Loucy (cell line): ENCODE data around the gene SPEG.
A peak's percentile ranks its signal among the peaks of the same experiment; 100 is the strongest.

Source experiments
- H2AFZ ChIP-seq: fragments of 200-600 bp; sonication (generic); 2 replicates; pipeline ENCODE4 v1.6.0; 2016; ENCODE audit warnings: antibody characterized with exemption, mild to moderate bottlenecking, low read length, moderate library complexity
- H3F3A ChIP-seq: fragments of 200-600 bp; 2 replicates; pipeline ENCODE4 v1.6.0; 2016; ENCODE audit warnings: antibody characterized with exemption, low read depth, mild to moderate bottlenecking
- H3K27me3 ChIP-seq: fragments of 200-600 bp; sonication (generic); 2 replicates; pipeline ENCODE4 v1.6.1; 2014; ENCODE audit warnings: low read length, mild to moderate bottlenecking; ENCODE audit not compliant: insufficient read depth, poor library complexity, severe bottlenecking
- H3K36me3 ChIP-seq: fragments of 200-600 bp; sonication (generic); 2 replicates; pipeline ENCODE4 v1.6.1; 2016; ENCODE audit warnings: low read length; ENCODE audit not compliant: insufficient read depth
- H3K4me1 ChIP-seq: fragments of 200-600 bp; sonication (generic); 2 replicates; pipeline ENCODE4 v1.5.1; 2014; ENCODE audit warnings: low read length, mild to moderate bottlenecking; ENCODE audit not compliant: insufficient read depth, poor library complexity, severe bottlenecking
- H3K4me2 ChIP-seq: fragments of 200-600 bp; sonication (generic); 2 replicates; pipeline ENCODE4 v1.6.0; 2014; ENCODE audit warnings: antibody characterized with exemption, low read length, low read depth, mild to moderate bottlenecking; ENCODE audit not compliant: poor library complexity, severe bottlenecking
- H3K4me3 ChIP-seq: fragments of 200-600 bp; sonication (generic); 2 replicates; pipeline ENCODE4 v1.5.1; 2014; ENCODE audit warnings: low read length, mild to moderate bottlenecking, mixed read lengths; ENCODE audit not compliant: poor library complexity, severe bottlenecking
- H3K79me2 ChIP-seq: fragments of 200-600 bp; sonication (generic); 2 replicates; pipeline ENCODE4 v1.6.1; 2014; ENCODE audit warnings: low read length; ENCODE audit not compliant: insufficient read depth
- H3K9ac ChIP-seq: fragments of 200-600 bp; sonication (generic); 2 replicates; pipeline ENCODE4 v1.6.0; 2014; ENCODE audit warnings: mild to moderate bottlenecking, low read depth, low read length, moderate library complexity; ENCODE audit not compliant: poor library complexity, severe bottlenecking
- H3K9me2 ChIP-seq: fragments of 200-600 bp; sonication (generic); replicated peaks from 2 replicates; pipeline ENCODE4 v1.6.1; 2016; ENCODE audit warnings: low read depth, low read length, mixed read lengths
- H3K9me3 ChIP-seq: fragments of 200-600 bp; sonication (generic); 2 replicates; pipeline ENCODE4 v1.6.1; 2014; ENCODE audit warnings: mild to moderate bottlenecking, antibody characterized with exemption, low read length, low read depth; ENCODE audit not compliant: insufficient read depth
- H4K20me1 ChIP-seq: fragments of 200-600 bp; sonication (generic); 2 replicates; pipeline ENCODE4 v1.6.0; 2014; ENCODE audit warnings: antibody characterized with exemption, low read length, mild to moderate bottlenecking; ENCODE audit not compliant: insufficient read depth, poor library complexity, severe bottlenecking
- EZH2phosphoT487 ChIP-seq: fragments of 200-600 bp; IDR thresholded peaks from 2 replicates; pipeline ENCODE4 v1.6.1; 2018; ENCODE audit warnings: antibody characterized with exemption, mild to moderate bottlenecking, moderate library complexity, borderline replicate concordance
- TF ChIP-seq, protein P1 (sequence below): fragments of 200-600 bp; sonication (generic); conservative IDR thresholded peaks from 2 replicates; pipeline ENCODE4 v1.5.1; 2014; ENCODE audit warnings: mild to moderate bottlenecking, antibody characterized with exemption, low read length

The SPEG gene

DNA sequence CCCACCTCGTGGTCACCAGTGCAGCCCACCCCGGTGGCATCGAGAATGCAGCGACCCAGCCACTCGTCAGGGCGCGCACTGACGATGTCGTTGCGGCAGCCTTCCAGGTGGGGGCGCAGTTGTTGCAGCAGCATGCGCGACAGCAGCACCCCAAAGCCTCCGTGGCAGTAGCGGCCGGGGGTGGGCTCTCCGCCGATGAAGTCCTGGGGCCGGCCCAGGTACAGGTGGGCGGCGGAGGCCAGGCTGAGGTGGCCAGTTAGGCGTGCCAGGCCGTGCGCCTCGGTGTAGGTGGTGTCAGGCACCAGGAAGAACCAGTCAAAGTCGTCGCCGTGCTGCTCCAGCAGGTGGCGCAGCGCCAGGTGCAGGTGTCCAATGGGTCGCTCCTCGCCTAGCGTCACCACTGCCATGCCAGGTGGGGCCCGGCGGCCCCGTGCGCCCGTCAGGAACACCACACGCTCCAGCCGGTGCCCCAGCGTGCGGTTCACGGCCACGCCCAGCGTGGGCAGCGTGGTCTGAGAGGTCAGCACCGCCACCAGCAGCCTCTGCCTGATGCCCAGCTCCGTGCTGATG, 107.1 kb downstream of the SPEG start:
- Histone ChIP-seq H3K79me2 (no peaks in the 10 kb centered on the region), H4K20me1 (peaks cover 7% of the 10 kb centered on the region), H3K4me2 (peak overlapping the region; percentile 85), H3K27me3 (no peaks in the 10 kb centered on the region), H3K9me3 (no peaks in the 10 kb centered on the region), H3K4me3 (peak overlapping the region; percentile 71), H3K4me1 (peaks cover 10% of the 10 kb centered on the region), H3K9me2 (no peaks in the 10 kb centered on the region), H3K36me3 (no peaks in the 10 kb centered on the region), H3K9ac (no peak overlapping the region), H3F3A (no peaks in the 10 kb centered on the region), H2AFZ (peak overlapping the region; percentile 69; the same call in 1 of the 2 replicates)
- TF ChIP-seq, protein P1, sequence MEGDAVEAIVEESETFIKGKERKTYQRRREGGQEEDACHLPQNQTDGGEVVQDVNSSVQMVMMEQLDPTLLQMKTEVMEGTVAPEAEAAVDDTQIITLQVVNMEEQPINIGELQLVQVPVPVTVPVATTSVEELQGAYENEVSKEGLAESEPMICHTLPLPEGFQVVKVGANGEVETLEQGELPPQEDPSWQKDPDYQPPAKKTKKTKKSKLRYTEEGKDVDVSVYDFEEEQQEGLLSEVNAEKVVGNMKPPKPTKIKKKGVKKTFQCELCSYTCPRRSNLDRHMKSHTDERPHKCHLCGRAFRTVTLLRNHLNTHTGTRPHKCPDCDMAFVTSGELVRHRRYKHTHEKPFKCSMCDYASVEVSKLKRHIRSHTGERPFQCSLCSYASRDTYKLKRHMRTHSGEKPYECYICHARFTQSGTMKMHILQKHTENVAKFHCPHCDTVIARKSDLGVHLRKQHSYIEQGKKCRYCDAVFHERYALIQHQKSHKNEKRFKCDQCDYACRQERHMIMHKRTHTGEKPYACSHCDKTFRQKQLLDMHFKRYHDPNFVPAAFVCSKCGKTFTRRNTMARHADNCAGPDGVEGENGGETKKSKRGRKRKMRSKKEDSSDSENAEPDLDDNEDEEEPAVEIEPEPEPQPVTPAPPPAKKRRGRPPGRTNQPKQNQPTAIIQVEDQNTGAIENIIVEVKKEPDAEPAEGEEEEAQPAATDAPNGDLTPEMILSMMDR, result peak; percentile 100
- TF ChIP-seq EZH2phosphoT487, result no peak

DNA sequence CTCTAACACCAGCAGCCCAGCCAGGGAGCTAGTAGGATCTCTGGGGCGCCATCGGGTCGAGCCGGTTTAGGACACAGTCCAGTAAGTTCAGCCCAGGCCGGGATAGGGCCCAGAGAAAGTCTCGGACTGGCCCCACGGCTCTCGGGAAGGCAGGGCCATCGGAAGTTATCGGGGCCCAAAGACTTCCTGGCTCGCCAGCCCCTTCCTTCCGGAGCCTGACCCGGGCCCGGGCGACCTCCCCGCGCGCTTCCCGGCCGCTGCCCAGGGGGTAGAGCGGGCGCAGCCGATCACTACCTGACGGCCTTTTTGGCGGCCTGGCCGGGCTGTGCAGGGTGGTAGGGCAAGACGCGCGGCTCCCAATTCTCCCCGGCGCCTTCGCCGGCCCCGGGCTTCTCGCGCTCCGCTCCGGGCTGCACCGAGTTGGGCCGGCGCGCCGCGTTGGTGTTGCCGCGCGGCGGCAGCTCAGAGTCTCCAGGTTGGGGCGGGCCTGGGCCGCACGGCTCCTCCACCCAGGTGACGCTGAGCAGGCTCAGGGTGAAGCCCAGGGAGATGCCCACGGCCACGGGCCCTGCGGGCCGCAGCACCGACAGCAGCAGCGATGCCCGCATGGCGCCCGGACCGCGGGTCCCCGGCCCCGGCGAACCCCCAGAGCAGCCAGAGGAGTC, 108.4 kb downstream of the SPEG start:
- H3K27me3 ChIP-seq, result no peaks in the 10 kb centered on the region
- peak overlapping the region; percentile 71 for H3K4me3 ChIP-seq
- no peaks in the 10 kb centered on the region for H3K9me2 ChIP-seq
- peaks cover 10% of the 10 kb centered on the region for H3K4me1 ChIP-seq
- H3F3A ChIP-seq, result no peaks in the 10 kb centered on the region
- no peak for TF ChIP-seq EZH2phosphoT487
- TF ChIP-seq, protein P1, result no peak
- no peaks in the 10 kb centered on the region for H3K9me3 ChIP-seq
- no peaks in the 10 kb centered on the region for H3K79me2 ChIP-seq
- peaks cover 7% of the 10 kb centered on the region for H4K20me1 ChIP-seq
- no peaks in the 10 kb centered on the region for H3K36me3 ChIP-seq
- peak overlapping the region; percentile 93 for H2AFZ ChIP-seq
- H3K9ac ChIP-seq, result peak overlapping the region; percentile 60
- H3K4me2 ChIP-seq, result peak overlapping the region; percentile 85

- Histone ChIP-seq H4K20me1 (peaks cover 7% of the 10 kb centered on the region), H3K4me2 (peak within 1 kb of the TSS; percentile 85), H3K36me3 (no peaks in the 10 kb centered on the region), H3F3A (no peaks in the 10 kb centered on the region), H3K9ac (peak within 1 kb of the TSS; percentile 60), H3K9me3 (no peaks in the 10 kb centered on the region), H3K27me3 (no peaks in the 10 kb centered on the region), H3K4me3 (peak within 1 kb of the TSS; percentile 71), H3K79me2 (no peaks in the 10 kb centered on the region), H2AFZ (peak within 1 kb of the TSS; percentile 93), H3K4me1 (peaks cover 10% of the 10 kb centered on the region), H3K9me2 (no peaks in the 10 kb centered on the region)
- TF ChIP-seq, protein P1, result no peak
- no peak for TF ChIP-seq EZH2phosphoT487
These were observed 109.1 kb downstream of the SPEG start, which contains the start of the genes CHPF and TMEM198 for GRCh38 chr2:219543596-219544358. Gene CHPF, minus strand, starts transcription at chr2:219543809. Its CDS starts 271 bp downstream, at chr2:219543538. Gene TMEM198, plus strand, starts transcription at chr2:219544028. Its CDS starts 700 bp downstream, at chr2:219544728.
